Endodermal cell (in vitro differentiated cells): Measurements from ENCODE around the gene MACROD2. TPM values are rescaled to one million over a fixed set of nuclear protein-coding genes. Genes with fewer than 3 reads are reported as not detected.

Source experiments
- DNase-seq: peaks from one replicate; pipeline ENCODE4 v3.0.0-alpha.2; 2017
- H3K27ac ChIP-seq: 2 replicates; pipeline ENCODE4 v1.5.1; 2013; ENCODE audit warnings: mild to moderate bottlenecking, low read depth, low read length, moderate library complexity
- H3K27me3 ChIP-seq: 2 replicates; pipeline ENCODE4 v1.6.1; 2013; ENCODE audit warnings: mild to moderate bottlenecking, low read length, moderate library complexity; ENCODE audit not compliant: insufficient read depth, control insufficient read depth, poor library complexity, severe bottlenecking
- H3K36me3 ChIP-seq: 2 replicates; pipeline ENCODE4 v1.7.0; 2013; ENCODE audit warnings: mild to moderate bottlenecking, low read length, moderate library complexity; ENCODE audit not compliant: control insufficient read depth, insufficient read depth
- H3K4me1 ChIP-seq: one replicate; pipeline ENCODE4 v1.7.0; 2013; ENCODE audit warnings: low read length; ENCODE audit not compliant: control insufficient read depth, insufficient read depth
- H3K4me3 ChIP-seq: 2 replicates; pipeline ENCODE4 v1.5.1; 2013; ENCODE audit warnings: mild to moderate bottlenecking, low read length, moderate library complexity
- H3K9ac ChIP-seq: 2 replicates; pipeline ENCODE4 v1.6.1; 2013; ENCODE audit warnings: mild to moderate bottlenecking, low read length, moderate library complexity; ENCODE audit not compliant: poor library complexity, severe bottlenecking; ENCODE audit errors: extremely low read depth
- H3K9me3 ChIP-seq: 2 replicates; pipeline ENCODE4 v1.6.1; 2013; ENCODE audit warnings: mild to moderate bottlenecking, low read length, moderate library complexity; ENCODE audit not compliant: control insufficient read depth
- H3K27ac Mint-ChIP-seq: 2 replicates; pipeline ENCODE4 v1.8.0; 2020; ENCODE audit warnings: mixed read lengths
- H3K27me3 Mint-ChIP-seq: 2 replicates; pipeline ENCODE4 v1.8.0; 2021; ENCODE audit warnings: mild to moderate bottlenecking, mixed read lengths; ENCODE audit not compliant: insufficient read depth
- H3K36me3 Mint-ChIP-seq: 2 replicates; pipeline ENCODE4 v1.8.0; 2020; ENCODE audit warnings: low read depth, mixed read lengths
- H3K4me1 Mint-ChIP-seq: 2 replicates; pipeline ENCODE4 v1.8.0; 2020; ENCODE audit warnings: mixed read lengths
- H3K4me3 Mint-ChIP-seq: 2 replicates; pipeline ENCODE4 v1.8.0; 2020; ENCODE audit warnings: mild to moderate bottlenecking, moderate library complexity, mixed read lengths
- H3K9me3 Mint-ChIP-seq: 2 replicates; pipeline ENCODE4 v1.8.0; 2020; ENCODE audit warnings: mild to moderate bottlenecking, mixed read lengths
- WGBS, 2 experiments: methylation state at CpG; one replicate each; pipeline versions ENCODE4 v1.1.5 to v1.1.7; 2013; ENCODE audit warnings: missing lambda C conversion rate in 2 of 2, mixed read lengths in 1 of 2; ENCODE audit not compliant: insufficient coverage in 1 of 2, insufficient read length in 1 of 2; 5-methylcytosine and 5-hydroxymethylcytosine counted together
- total RNA-seq, 2 donors: library from RNA; stranded (reverse); fragmentation: NEBNext Ultra II Directional in 1 of 2; extraction: Animal tissue kit (Norgen Biotek cat#: 25700) in 1 of 2; gene quantifications; 2 replicates in 1 of 2; 3 replicates in 1 of 2; pipeline ENCODE4 v1.2.1, GENCODE V29; 2021
- TF ChIP-seq, protein P1 (sequence below): fragments of 200-600 bp; sonication (generic); conservative IDR thresholded peaks from 2 replicates; pipeline ENCODE4 v1.5.0; 2021; ENCODE audit warnings: antibody characterized with exemption, mild to moderate bottlenecking

The MACROD2 gene
- total RNA-seq, 2 donors from 2014 or later = 2.3 to 4.8 TPM

DNA sequence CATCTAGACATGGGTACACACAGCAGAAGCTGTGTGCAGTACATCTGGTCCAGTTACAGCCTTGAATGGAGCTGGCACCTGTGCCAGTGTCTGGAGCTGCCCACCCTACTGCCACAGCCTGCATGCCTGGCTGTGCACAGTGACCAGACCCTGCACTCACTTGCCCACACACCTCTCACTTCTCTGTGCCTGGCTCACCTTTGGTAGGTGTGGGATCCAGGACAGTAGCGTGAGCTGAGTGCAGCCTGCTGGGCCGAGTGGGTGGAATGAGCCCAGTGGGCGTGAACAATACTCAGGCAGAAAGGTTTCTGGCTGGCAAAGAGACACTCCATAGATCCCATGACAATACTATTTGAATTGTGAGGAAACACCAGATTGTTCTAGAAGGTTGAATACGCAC lies 1181.6 kb downstream of the MACROD2 start:
- Histone ChIP-seq H3K36me3 (no peaks in the 10 kb centered on the region), H3K27me3 (no peaks in the 10 kb centered on the region), H3K9me3 (no peaks in the 10 kb centered on the region), H3K4me1 (no peaks in the 10 kb centered on the region), H3K27ac (no peak overlapping the region), H3K9ac (no peak overlapping the region), H3K4me3 (no peak overlapping the region)
- Mint-ChIP-seq H3K27ac (no peak overlapping the region), H3K4me3 (no peak overlapping the region), H3K36me3 (no peaks in the 10 kb centered on the region), H3K4me1 (no peaks in the 10 kb centered on the region), H3K9me3 (no peaks in the 10 kb centered on the region), H3K27me3 (no peaks in the 10 kb centered on the region)
- TF ChIP-seq, protein P1, sequence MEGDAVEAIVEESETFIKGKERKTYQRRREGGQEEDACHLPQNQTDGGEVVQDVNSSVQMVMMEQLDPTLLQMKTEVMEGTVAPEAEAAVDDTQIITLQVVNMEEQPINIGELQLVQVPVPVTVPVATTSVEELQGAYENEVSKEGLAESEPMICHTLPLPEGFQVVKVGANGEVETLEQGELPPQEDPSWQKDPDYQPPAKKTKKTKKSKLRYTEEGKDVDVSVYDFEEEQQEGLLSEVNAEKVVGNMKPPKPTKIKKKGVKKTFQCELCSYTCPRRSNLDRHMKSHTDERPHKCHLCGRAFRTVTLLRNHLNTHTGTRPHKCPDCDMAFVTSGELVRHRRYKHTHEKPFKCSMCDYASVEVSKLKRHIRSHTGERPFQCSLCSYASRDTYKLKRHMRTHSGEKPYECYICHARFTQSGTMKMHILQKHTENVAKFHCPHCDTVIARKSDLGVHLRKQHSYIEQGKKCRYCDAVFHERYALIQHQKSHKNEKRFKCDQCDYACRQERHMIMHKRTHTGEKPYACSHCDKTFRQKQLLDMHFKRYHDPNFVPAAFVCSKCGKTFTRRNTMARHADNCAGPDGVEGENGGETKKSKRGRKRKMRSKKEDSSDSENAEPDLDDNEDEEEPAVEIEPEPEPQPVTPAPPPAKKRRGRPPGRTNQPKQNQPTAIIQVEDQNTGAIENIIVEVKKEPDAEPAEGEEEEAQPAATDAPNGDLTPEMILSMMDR = no peak
- no peak for DNase-seq
- WGBS, 2 experiments = 95% methylated on average over 4 of the region's 4 CpGs; no CpG with 5 or more reads in 1 of the 2 experiments

DNA sequence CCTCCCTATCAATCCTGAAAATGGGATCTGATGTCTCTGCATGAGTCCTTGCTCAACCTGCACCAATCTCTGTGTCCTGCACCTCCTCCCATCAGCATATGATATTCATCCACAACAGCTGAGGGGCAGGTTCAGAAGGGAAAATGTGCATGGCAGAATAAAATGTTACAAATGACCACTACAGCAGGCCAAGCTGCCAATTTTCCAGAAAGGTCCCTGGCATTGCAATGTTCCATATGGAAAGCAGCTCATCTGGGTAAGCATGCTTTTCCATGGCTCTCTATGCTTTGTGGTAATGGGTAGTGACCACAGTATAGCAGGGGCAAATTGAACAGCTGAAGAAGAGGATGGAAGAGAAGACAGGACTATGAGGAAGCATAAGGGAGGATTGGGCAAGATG lies 1183.3 kb downstream of the MACROD2 start:
- no peak overlapping the region for H3K27ac ChIP-seq
- H3K36me3 ChIP-seq = no peaks in the 10 kb centered on the region
- Mint-ChIP-seq H3K27me3 (no peaks in the 10 kb centered on the region), H3K27ac (no peak overlapping the region), H3K4me3 (no peak overlapping the region), H3K4me1 (no peaks in the 10 kb centered on the region), H3K36me3 (no peaks in the 10 kb centered on the region), H3K9me3 (no peaks in the 10 kb centered on the region)
- TF ChIP-seq, protein P1 = no peak
- H3K9me3 ChIP-seq = no peaks in the 10 kb centered on the region
- DNase-seq = no peak
- H3K27me3 ChIP-seq = no peaks in the 10 kb centered on the region
- H3K4me3 ChIP-seq = no peak overlapping the region
- no peak overlapping the region for H3K9ac ChIP-seq
- no peaks in the 10 kb centered on the region for H3K4me1 ChIP-seq

DNA sequence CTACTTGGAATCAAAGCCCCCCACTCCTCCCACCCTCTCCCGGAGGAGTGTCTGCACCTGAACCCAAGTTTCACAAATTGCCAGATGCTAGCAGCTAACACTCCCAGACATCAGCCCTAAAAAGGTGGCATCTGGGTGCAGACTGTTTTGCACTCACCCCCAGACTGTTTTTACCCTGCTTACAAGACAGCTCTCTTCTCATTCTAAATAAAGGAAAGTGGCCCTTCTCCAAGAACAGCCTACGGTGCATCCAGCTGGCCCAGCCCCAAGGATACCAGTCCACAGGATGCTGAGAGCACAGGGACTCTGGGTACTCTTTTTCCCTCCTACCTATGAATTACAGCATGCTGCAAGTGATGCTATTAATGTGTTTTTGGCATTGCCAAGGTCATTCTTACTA lies 1184.1 kb downstream of the MACROD2 start:
- Mint-ChIP-seq H3K27me3 (no peaks in the 10 kb centered on the region), H3K36me3 (no peaks in the 10 kb centered on the region), H3K4me3 (no peak overlapping the region), H3K9me3 (no peaks in the 10 kb centered on the region), H3K4me1 (no peaks in the 10 kb centered on the region), H3K27ac (no peak overlapping the region)
- no peaks in the 10 kb centered on the region for H3K9me3 ChIP-seq
- H3K9ac ChIP-seq = no peak overlapping the region
- no peaks in the 10 kb centered on the region for H3K27me3 ChIP-seq
- H3K4me1 ChIP-seq = no peaks in the 10 kb centered on the region
- TF ChIP-seq, protein P1 = no peak
- no peak for DNase-seq
- H3K4me3 ChIP-seq = no peak overlapping the region
- H3K27ac ChIP-seq = no peak overlapping the region
- WGBS, 2 experiments = 94% methylated on average over 2 of the region's 2 CpGs; no CpG with 5 or more reads in 1 of the 2 experiments
- H3K36me3 ChIP-seq = no peaks in the 10 kb centered on the region
